Ishikawa (cell line): ENCODE results near the gene HNRNPH3.

Source experiments
- CEBPB ChIP-seq: IDR thresholded peaks from 2 replicates; pipeline ENCODE4 v1.6.1; 2012
- CREB1 ChIP-seq: IDR thresholded peaks from 2 replicates; pipeline ENCODE4 v1.6.1; 2012; ENCODE audit warnings: low read depth
- EGR1 ChIP-seq: IDR thresholded peaks from 2 replicates; pipeline ENCODE4 v1.6.1; 2012
- EP300 ChIP-seq: IDR thresholded peaks from 2 replicates; pipeline ENCODE4 v1.6.1; 2012; ENCODE audit warnings: borderline replicate concordance
- FOXM1 ChIP-seq: IDR thresholded peaks from 2 replicates; pipeline ENCODE4 v1.6.1; 2012; ENCODE audit warnings: low read depth, borderline replicate concordance
- NFIC ChIP-seq: IDR thresholded peaks from 2 replicates; pipeline ENCODE4 v1.6.1; 2012
- RAD21 ChIP-seq: IDR thresholded peaks from 2 replicates; pipeline ENCODE4 v1.6.1; 2012; ENCODE audit warnings: low read depth
- TAF1 ChIP-seq: IDR thresholded peaks from 2 replicates; pipeline ENCODE4 v1.6.1; 2012; ENCODE audit warnings: low read depth, mild to moderate bottlenecking
- TCF12 ChIP-seq: IDR thresholded peaks from 2 replicates; pipeline ENCODE4 v1.6.1; 2012; ENCODE audit warnings: low read depth
- TEAD4 ChIP-seq: IDR thresholded peaks from 2 replicates; pipeline ENCODE4 v1.6.1; 2012
- YY1 ChIP-seq: IDR thresholded peaks from 2 replicates; pipeline ENCODE4 v1.6.1; 2012; ENCODE audit warnings: low read depth
- ZBTB7A ChIP-seq: IDR thresholded peaks from 2 replicates; pipeline ENCODE4 v1.6.1; 2012; ENCODE audit warnings: low read depth
- TF ChIP-seq, protein P1 (sequence below): IDR thresholded peaks from 2 replicates; pipeline ENCODE4 v1.6.1; 2012
- TF ChIP-seq, protein P2 (sequence below): IDR thresholded peaks from 2 replicates; pipeline ENCODE4 v1.6.1; 2012
- TF ChIP-seq, protein P3 (sequence below): IDR thresholded peaks from 2 replicates; pipeline ENCODE4 v1.6.1; 2012; ENCODE audit warnings: low read depth, mild to moderate bottlenecking

Gene HNRNPH3

DNA sequence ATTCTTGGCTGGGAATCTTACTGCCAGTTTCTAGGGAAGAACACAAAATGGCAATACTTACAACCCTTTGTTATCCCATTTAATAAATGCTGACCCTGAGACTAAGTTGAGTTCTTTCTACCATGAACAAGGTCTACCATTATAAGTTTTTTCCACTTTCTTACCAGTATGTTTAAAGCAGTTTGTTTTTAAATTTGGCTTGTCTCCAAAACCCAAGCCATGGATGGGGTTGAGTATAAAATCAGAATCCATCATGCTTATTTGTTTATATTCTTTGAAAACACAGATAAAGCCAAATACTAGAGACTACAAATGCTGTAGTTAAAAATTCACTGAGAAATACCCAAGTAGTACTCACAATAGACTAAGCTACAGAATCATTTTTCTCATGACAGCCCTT, 41.1 kb upstream of the HNRNPH3 start:
- TF ChIP-seq FOXM1: no peak
- TF ChIP-seq EGR1: no peak
- TF ChIP-seq, protein P1, sequence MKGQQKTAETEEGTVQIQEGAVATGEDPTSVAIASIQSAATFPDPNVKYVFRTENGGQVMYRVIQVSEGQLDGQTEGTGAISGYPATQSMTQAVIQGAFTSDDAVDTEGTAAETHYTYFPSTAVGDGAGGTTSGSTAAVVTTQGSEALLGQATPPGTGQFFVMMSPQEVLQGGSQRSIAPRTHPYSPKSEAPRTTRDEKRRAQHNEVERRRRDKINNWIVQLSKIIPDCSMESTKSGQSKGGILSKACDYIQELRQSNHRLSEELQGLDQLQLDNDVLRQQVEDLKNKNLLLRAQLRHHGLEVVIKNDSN: no peak
- TF ChIP-seq, protein P2, sequence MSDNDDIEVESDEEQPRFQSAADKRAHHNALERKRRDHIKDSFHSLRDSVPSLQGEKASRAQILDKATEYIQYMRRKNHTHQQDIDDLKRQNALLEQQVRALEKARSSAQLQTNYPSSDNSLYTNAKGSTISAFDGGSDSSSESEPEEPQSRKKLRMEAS: no peak
- TF ChIP-seq TAF1: no peak
- TF ChIP-seq, protein P3, sequence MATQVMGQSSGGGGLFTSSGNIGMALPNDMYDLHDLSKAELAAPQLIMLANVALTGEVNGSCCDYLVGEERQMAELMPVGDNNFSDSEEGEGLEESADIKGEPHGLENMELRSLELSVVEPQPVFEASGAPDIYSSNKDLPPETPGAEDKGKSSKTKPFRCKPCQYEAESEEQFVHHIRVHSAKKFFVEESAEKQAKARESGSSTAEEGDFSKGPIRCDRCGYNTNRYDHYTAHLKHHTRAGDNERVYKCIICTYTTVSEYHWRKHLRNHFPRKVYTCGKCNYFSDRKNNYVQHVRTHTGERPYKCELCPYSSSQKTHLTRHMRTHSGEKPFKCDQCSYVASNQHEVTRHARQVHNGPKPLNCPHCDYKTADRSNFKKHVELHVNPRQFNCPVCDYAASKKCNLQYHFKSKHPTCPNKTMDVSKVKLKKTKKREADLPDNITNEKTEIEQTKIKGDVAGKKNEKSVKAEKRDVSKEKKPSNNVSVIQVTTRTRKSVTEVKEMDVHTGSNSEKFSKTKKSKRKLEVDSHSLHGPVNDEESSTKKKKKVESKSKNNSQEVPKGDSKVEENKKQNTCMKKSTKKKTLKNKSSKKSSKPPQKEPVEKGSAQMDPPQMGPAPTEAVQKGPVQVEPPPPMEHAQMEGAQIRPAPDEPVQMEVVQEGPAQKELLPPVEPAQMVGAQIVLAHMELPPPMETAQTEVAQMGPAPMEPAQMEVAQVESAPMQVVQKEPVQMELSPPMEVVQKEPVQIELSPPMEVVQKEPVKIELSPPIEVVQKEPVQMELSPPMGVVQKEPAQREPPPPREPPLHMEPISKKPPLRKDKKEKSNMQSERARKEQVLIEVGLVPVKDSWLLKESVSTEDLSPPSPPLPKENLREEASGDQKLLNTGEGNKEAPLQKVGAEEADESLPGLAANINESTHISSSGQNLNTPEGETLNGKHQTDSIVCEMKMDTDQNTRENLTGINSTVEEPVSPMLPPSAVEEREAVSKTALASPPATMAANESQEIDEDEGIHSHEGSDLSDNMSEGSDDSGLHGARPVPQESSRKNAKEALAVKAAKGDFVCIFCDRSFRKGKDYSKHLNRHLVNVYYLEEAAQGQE: no peak
- TF ChIP-seq ZBTB7A: no peak

DNA sequence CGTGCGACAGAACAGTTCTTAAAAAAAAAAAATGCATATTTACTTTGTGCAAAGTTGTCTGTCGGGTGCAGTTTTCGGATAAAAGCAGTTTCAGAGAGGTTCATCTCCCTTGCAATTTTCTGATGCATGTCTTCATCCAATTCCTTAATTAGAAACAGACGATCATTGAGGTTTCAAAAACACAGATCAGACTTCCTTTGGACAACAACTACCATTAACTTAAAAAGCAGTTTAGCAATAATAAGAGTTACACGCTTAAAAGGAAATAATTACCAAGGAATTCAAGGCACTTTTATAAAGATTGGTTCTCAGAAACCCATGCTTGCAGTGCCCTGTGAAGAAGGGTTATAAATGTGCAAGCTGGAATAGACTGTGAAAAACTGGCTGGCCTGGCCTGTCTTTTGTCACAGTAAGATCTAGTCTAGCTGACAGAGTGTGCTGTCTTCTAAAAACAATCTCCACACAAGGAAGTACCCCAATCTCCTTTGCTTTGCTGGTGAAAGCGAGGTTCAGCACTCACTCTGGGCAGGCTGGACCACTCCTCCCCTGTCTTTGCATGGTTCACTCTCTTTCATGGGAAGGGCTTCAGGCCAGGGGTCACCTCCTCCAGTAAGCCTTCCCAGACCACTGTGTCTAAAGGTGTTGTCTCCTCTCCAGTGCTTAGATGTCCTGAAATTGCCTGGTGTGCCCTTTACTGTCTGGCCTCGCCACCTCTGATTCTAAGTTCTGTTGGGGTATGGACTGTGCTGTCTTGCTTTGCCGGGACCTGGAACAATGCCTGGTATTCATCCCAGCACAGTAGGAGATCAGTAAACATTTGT, 34.8 kb upstream of the HNRNPH3 start:
- no peak for TF ChIP-seq ZBTB7A
- TF ChIP-seq FOXM1: no peak
- no peak for TF ChIP-seq RAD21
- TF ChIP-seq CREB1: no peak
- TF ChIP-seq YY1: no peak
- no peak for TF ChIP-seq TAF1
- TF ChIP-seq, protein P1: no peak

DNA sequence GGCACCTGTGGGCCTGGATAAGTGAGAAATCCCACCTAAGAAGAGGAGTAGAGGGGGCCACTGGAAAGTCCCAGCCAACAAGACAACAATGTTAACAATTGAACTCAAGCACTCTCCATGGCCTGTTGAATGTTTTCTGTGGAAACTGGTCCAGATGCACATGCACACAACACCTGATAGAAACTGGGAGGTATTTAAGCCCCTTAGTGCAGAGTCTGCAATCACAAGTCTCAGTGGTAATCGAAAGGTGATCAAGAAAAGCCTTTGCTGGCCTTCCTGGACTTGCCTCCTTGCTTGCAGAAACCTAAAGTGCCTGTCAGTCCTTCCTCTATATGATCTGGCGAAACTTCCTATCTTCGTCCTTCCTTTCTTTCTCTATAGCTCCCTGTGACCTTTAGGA, 30.6 kb upstream of the HNRNPH3 start:
- no peak for TF ChIP-seq RAD21
- TF ChIP-seq EP300: no peak
- TF ChIP-seq EGR1: no peak
- no peak for TF ChIP-seq NFIC
- TF ChIP-seq, protein P1: no peak
- TF ChIP-seq CEBPB: no peak
- TF ChIP-seq TEAD4: no peak
- TF ChIP-seq FOXM1: no peak
- TF ChIP-seq TCF12: no peak
- no peak for TF ChIP-seq TAF1
- no peak for TF ChIP-seq ZBTB7A
- no peak for TF ChIP-seq CREB1
- TF ChIP-seq YY1: no peak
- TF ChIP-seq, protein P2: no peak
- TF ChIP-seq, protein P3: no peak

DNA sequence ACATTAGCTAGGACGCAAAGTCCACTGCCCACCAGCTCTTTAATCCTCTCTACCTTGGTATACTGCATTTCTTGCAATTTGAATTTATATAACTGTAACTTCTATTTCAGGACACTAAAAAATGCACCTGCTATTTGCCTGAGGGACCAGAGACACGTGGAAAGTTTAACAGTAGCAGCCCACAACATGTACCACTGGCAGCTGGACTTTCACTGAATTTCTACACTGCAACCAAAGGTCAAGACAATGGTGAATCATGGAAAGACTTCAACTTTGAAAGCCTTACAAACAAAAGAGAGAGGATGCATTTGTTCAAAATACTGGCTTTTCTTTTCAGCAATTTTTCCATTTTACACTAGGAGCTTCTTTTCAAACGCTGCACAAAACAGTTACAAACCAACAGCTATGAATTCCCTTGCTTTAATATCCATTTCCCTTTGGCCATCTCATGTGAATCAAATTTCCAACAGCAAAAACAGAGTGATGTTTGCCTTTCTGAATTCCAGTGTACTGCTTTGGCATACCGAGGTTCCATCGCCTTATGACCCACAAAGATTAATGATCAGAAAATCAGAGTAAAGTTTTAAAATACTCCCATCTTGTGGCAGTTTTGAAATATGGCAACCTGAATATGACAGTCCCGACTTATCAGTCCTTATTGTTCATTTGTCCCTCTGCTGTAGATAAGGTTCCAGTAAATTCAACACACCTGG, 29.9 kb upstream of the HNRNPH3 start:
- TF ChIP-seq TAF1 (no peak), RAD21 (peak; percentile 78)
- TF ChIP-seq, protein P2: no peak
- TF ChIP-seq, protein P1: no peak

DNA sequence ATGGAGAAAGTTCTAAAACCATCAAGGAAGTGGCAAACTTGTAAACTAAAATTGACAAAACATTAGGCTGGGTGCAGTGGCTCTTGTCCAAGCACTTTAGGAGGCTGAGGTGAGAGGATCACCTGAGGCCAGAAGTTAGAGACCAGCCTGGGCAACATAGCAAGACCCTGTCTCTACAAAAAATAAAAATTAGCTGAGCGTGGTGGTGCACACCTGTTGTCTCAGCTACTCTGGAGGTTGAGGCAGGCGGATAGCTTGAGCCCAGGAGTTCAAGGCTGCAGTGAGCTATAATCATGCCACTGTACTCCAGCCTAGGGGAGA, 29.4 kb upstream of the HNRNPH3 start:
- TF ChIP-seq TCF12 (no peak), ZBTB7A (no peak)
- TF ChIP-seq, protein P1: no peak
